ENCODE data around the gene CREM.

- TF ChIP-seq FOS (IDR thresholded peaks at IDR 0.05; ENCODE audit: borderline replicate concordance, extremely low read depth, insufficient read length) (no peak), ZNF687 (IDR thresholded peaks at IDR 0.05) (no peak), CTCF (IDR thresholded peaks at IDR 0.05 in 2 of 3, conservative IDR thresholded peaks at IDR 0.05 in 1 of 3; ENCODE audit: control insufficient read depth in 2 of 3, extremely low read depth in 1 of 3, insufficient read depth in 1 of 3, low read depth in 3 of 3, low read length in 3 of 3) (no peak), JUND (IDR thresholded peaks at IDR 0.05; ENCODE audit: low read depth, low read length) (no peak), EP300 (IDR thresholded peaks at IDR 0.05; ENCODE audit: borderline replicate concordance in 1 of 2, control insufficient read depth in 1 of 2, low read depth in 2 of 2, low read length in 2 of 2) (no peak), SKIL (IDR thresholded peaks at IDR 0.05; ENCODE audit: low read depth, poor library complexity, severe bottlenecking) (no peak), POLR2AphosphoS5 (IDR thresholded peaks at IDR 0.05; ENCODE audit: low read length) (no peak), SP1 (IDR thresholded peaks at IDR 0.05; ENCODE audit: low read depth, low read length) (no peak), RAD21 (IDR thresholded peaks at IDR 0.05; ENCODE audit: insufficient read depth, low read depth, low read length) (no peak), POLR2A (IDR thresholded peaks at IDR 0.05; ENCODE audit: low read depth, low read length) (no peak), ESRRA (IDR thresholded peaks at IDR 0.05; ENCODE audit: low read length) (no peak)
These were observed 23.7 kb downstream of the CREM start for GRCh38 chr10:35150308-35150707.

Data from GM12878 (cell line).